ENCODE results near the gene ERMP1.
"Not testable (repeated sequence)": the region's sequence is repeated elsewhere in the genome, so short reads cannot be mapped to it uniquely, and the experiment has no call there.

The ERMP1 gene

GRCh38 chr9:5779705-5780218 lies 53.2 kb downstream of the ERMP1 start:
- DNase-seq (ENCODE audit: low spot score), result not testable (repeated sequence)

DNA sequence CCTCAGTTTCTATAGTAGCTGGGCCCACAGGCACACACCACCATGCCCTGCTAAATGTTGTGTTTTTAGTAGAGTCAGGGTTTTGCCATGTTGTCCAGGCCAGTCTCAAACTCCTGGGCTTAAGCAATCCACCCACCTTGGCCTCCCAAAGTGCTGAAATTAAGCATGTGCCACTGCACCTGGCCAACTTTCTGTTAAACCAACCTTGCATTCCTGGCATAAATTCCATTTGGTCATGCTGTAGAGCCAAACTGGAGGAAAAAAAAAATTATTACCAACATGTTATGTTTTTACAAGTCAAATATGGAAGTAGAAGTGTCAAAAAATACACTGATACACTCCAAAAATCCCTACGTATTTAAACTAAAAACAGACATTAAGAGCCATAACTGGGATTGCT lies 54.1 kb downstream of the ERMP1 start:
- DNase-seq (ENCODE audit: low spot score), result no peak

GRCh38 chr9:5773324-5773999 lies 59.5 kb downstream of the ERMP1 start:
- DNase-seq (ENCODE audit: low spot score), result no peak

DNA sequence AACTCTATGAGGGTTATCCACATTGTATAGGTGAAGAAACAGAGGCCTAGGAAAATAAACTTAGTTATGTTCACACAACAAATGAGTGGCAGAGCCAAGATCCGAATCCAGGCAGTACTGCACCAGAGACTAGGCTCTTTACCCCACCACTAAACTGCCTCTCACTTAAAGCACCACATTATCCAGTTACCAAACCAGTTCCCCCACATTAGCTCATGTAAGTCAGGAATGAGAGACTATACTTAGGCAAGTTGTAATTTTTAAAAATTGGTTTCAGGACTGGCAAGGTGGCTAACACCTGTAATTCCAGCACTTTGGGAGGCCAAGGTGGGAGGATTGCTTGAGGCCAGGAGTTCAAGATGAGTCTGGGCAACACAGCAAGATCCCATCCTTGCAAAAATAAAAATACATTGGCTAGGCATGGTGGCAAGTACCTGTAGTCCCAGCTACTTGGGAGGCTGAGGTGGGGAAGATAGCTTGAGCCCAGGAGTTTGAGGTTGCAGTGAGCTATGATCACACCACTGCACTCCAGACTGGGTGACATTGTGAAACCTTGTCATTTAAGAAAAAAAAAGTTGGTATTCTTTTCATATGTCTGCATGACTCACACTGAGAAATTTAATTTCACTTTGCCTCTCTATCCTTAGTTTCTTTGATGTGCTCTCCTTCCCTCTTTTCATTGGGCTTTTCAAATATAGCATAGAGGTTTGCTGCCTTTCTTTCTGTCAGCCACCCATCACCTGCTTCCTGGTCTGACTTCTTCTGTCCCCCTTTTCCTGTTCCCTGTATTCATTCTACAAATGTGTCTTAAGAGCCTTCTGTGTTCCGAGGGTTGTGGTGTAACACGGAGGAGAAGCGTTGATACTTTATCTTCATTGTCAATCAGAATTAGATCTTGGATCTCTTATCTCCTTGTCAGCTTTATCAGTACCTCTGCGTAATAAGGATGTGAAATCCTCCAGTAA lies 64.7 kb downstream of the ERMP1 start:
- DNase-seq (ENCODE audit: low spot score), result no peak

DNA sequence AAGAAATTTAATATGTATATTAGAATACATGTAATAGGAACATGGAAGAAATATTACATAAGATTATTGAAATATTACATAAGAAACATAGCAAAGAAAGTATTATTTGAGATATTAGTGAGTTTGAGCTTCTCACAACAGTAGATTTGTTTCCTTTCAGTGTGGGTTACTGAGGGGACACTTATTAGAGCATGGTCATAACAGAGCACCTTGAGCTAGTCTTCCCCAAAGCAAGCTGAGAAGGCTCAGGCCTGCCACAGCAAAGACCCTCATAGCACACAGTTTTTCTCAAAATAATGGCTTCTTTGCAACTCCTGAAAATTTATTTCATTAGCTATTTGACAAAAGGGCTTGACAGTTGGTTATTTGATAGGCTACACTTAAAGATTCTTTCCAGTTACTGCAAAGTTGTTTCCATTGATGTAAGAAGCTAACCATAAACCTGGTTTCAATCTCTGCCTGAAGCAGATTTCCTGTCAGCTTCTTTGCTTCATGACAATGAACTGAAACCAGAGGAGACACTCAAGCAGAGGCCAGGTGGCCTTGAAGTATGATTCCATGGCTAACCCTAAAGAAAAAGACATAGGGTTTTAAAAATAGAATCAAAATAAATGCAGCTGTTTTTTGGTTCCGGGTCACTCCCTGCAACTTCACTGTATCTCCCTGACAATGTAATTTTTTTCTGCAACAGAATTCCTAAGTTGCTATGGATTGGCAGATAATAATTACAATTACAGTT lies 68.6 kb downstream of the ERMP1 start:
- no peak for DNase-seq (ENCODE audit: low spot score)

DNA sequence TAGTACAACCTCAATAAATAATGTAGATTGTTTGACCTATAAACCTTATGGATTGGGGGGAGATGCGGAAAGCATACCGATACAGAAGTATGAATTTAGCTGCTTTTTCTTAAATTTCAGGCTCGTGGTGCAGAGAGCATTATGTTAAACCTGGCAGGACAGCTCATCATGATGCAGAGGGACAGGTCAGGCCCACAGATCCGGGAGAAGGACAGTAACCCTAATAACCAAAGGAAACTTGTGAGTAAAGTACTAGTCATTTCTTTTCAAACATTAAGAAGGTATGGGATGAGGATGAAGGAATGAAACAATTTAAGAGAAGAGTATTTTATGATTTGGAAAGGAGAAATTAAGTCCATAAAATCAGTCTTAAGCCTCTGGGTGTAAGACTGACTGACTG lies 70.5 kb downstream of the ERMP1 start:
- peak; percentile 57 for DNase-seq (ENCODE audit: low spot score)

DNA sequence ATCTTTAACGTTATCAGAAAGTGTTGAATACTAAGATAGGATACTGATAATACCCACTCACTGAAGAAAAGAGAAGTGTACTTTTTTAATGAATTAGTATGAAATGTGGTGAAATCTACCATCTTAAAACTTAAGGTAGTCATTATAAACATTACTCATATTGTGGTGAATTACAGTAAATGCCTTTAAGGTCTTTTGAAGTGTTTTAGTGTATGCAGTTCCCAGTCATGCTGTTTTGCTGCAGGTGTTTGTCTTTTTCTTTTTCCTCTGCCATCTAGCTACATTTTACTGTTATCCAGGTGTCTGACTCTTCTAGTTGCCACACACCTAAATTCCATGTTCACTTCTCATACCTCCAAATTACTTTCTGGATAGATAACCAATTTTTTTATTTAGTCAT lies 72.6 kb downstream of the ERMP1 start:
- DNase-seq (ENCODE audit: low spot score), result no peak

DNA sequence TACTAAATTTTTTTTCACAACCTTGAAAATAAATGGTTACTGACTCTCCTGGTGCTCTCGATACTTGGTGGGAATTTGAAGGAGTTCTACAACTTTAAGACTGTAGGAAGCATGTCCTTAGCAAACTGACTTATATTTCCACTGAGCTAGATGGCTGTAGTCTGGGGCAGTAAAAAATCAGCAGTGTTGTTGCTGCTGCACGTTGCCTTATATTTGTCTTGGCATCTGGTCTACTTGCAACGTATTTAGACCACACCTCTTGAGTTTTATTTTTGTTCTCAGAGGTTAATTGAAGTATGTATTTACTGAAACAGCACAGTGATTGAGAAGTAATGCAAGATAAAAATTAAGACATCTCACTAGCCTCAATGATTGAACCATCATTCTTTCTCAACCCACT lies 76.3 kb downstream of the ERMP1 start:
- DNase-seq (ENCODE audit: low spot score), result no peak

DNA sequence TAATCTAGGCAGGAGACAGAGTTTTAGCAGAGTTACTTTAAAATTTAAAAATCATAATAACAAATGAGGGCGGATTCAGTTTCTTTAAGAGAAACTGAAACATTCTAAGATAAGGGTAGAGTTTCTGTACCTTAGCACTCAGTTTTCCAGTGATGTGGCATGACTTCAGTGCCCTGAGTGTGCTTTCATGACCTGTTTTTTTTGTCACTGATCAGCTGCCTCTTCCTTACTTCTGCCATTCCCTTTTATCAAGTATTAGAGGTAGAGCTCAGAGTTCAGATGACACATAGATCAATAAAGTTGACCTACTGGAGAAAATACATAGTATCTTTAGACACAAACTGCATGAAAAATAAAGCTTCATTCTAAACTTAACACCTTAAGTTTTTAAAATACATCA lies 82.3 kb downstream of the ERMP1 start:
- DNase-seq (ENCODE audit: low spot score), result no peak

- DNase-seq (ENCODE audit: low spot score), result no peak
Observed at GRCh38 chr9:5749306-5749705, 83.6 kb downstream of the ERMP1 start.

GRCh38 chr9:5748438-5748837 lies 84.5 kb downstream of the ERMP1 start:
- no peak for DNase-seq (ENCODE audit: low spot score)

DNA sequence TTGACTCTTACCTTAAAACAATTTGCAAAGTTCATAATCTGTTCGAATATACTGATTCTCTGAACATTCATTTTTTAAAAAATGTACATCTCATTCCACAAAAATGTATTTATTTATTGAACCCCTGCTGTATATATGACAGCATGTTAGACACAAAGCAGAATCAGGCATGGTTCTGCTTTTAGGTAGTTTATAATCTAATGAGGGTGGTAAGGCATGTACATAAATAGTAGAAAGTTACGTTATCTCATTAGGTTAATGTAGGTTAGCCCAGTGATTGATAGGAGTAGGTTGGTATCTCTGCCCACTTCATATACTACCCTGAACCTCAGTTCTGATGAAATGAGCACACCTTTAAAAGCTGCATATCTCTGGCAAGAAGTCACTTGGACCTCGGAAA lies 89.8 kb downstream of the ERMP1 start:
- DNase-seq (ENCODE audit: low spot score), result no peak

GRCh38 chr9:5736563-5737346 lies 96.2 kb downstream of the ERMP1 start:
- DNase-seq (ENCODE audit: low spot score), result no peak

DNA sequence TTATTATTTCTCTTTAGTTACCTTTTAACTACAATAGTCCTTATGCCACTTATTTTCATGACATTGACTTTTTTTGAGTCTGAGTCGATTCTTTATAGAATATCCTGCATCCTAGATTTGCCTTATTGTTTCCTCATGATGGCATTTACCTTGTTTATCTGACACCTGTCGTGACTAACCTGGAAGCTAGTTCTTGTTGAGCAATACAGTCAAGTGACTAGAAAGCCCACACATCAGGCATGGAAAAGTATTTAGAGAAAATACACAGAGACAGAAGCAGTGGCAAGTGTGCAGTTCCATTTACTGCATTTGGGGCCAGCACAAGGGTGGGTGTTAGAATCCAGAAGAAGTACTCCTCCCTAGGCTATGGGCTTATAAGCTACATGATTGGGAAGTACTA lies 97.8 kb downstream of the ERMP1 start:
- DNase-seq (ENCODE audit: low spot score), result no peak

Measured in RKO (cell line).